H9 (cell line): Measurements from ENCODE around the gene CDADC1. TPM values are rescaled to one million over a fixed set of nuclear protein-coding genes. Genes with fewer than 3 reads are reported as not detected.

Experiments used
- DNase-seq: peaks from one replicate; pipeline ENCODE4 v3.0.0-alpha.2; 2017
- H2AFZ ChIP-seq: one replicate; pipeline ENCODE4 v1.6.1; 2013; ENCODE audit warnings: mild to moderate bottlenecking, low read length, control low read depth, moderate library complexity
- H2AK5ac ChIP-seq: 2 replicates; pipeline ENCODE4 v1.6.1; 2013; ENCODE audit warnings: low read length, control low read depth, mixed read lengths; ENCODE audit not compliant: insufficient read length
- H2BK120ac ChIP-seq: one replicate; pipeline ENCODE4 v1.6.1; 2013; ENCODE audit warnings: low read depth, mild to moderate bottlenecking, low read length, control low read depth, inconsistent platforms; ENCODE audit not compliant: poor library complexity, severe bottlenecking
- H2BK12ac ChIP-seq: 2 replicates; pipeline ENCODE4 v1.6.1; 2013; ENCODE audit warnings: low read length, control low read depth, mixed read lengths, low read depth; ENCODE audit not compliant: insufficient read length
- H2BK15ac ChIP-seq: 2 replicates; pipeline ENCODE4 v1.6.1; 2013; ENCODE audit warnings: low read depth, low read length, control low read depth
- H2BK20ac ChIP-seq: one replicate; pipeline ENCODE4 v1.6.1; 2013; ENCODE audit warnings: low read depth, mild to moderate bottlenecking, low read length, control low read depth, inconsistent platforms; ENCODE audit not compliant: poor library complexity, severe bottlenecking
- H2BK5ac ChIP-seq: 2 replicates; pipeline ENCODE4 v1.6.1; 2013; ENCODE audit warnings: low read length, control low read depth, mixed read lengths; ENCODE audit not compliant: insufficient read length
- H3K14ac ChIP-seq: 2 replicates; pipeline ENCODE4 v1.6.1; 2013; ENCODE audit warnings: low read length, control low read depth; ENCODE audit not compliant: insufficient read depth
- H3K18ac ChIP-seq: 2 replicates; pipeline ENCODE4 v1.6.1; 2013; ENCODE audit warnings: low read depth, mild to moderate bottlenecking, mixed read lengths, low read length, control low read depth; ENCODE audit not compliant: insufficient read length
- H3K23ac ChIP-seq: 2 replicates; pipeline ENCODE4 v1.6.1; 2013; ENCODE audit warnings: low read length, control low read depth, mixed read lengths, low read depth; ENCODE audit not compliant: insufficient read length
- H3K23me2 ChIP-seq: 2 replicates; pipeline ENCODE4 v1.6.1; 2013; ENCODE audit warnings: low read depth, mild to moderate bottlenecking, mixed read lengths, low read length, control low read depth; ENCODE audit not compliant: insufficient read length, poor library complexity, severe bottlenecking
- H3K27ac ChIP-seq: 2 replicates; pipeline ENCODE4 v1.5.1; 2013; ENCODE audit warnings: low read length, control low read depth, mixed read lengths, low read depth; ENCODE audit not compliant: insufficient read length
- H3K27me3 ChIP-seq: 2 replicates; pipeline ENCODE4 v1.6.1; 2013; ENCODE audit warnings: low read length, control low read depth, inconsistent platforms; ENCODE audit not compliant: insufficient read depth
- H3K4ac ChIP-seq: 2 replicates; pipeline ENCODE4 v1.6.1; 2013; ENCODE audit warnings: low read depth, mild to moderate bottlenecking, control low read depth, inconsistent platforms, low read length, moderate library complexity
- H3K4me1 ChIP-seq: 2 replicates; pipeline ENCODE4 v1.6.1; 2013; ENCODE audit warnings: low read length, control low read depth, inconsistent platforms; ENCODE audit not compliant: insufficient read depth
- H3K4me2 ChIP-seq: 2 replicates; pipeline ENCODE4 v1.6.1; 2013; ENCODE audit warnings: low read length, control low read depth, mixed read lengths; ENCODE audit not compliant: insufficient read length, insufficient read depth
- H3K56ac ChIP-seq: 2 replicates; pipeline ENCODE4 v1.6.1; 2013; ENCODE audit warnings: low read depth, mild to moderate bottlenecking, mixed read lengths, low read length, control low read depth; ENCODE audit not compliant: insufficient read length
- H3K79me1 ChIP-seq: 2 replicates; pipeline ENCODE4 v1.6.1; 2013; ENCODE audit warnings: low read depth, mild to moderate bottlenecking, moderate library complexity, low read length, control low read depth, inconsistent platforms; ENCODE audit not compliant: insufficient read depth, poor library complexity, severe bottlenecking
- H3K79me2 ChIP-seq: 2 replicates; pipeline ENCODE4 v1.6.1; 2013; ENCODE audit warnings: low read length, control low read depth, inconsistent platforms; ENCODE audit not compliant: insufficient read depth
- H3K9ac ChIP-seq: 2 replicates; pipeline ENCODE4 v1.6.1; 2013; ENCODE audit warnings: low read length, control low read depth, mixed read lengths; ENCODE audit not compliant: insufficient read length; ENCODE audit errors: extremely low read depth
- H3K9me3 ChIP-seq: one replicate; pipeline ENCODE4 v1.6.1; 2013; ENCODE audit warnings: low read depth, low read length, inconsistent platforms; ENCODE audit not compliant: control insufficient read depth
- H3T11ph ChIP-seq: one replicate; pipeline ENCODE4 v1.6.1; 2013; ENCODE audit warnings: mild to moderate bottlenecking, low read length, control low read depth, inconsistent platforms
- H4K20me1 ChIP-seq: one replicate; pipeline ENCODE4 v1.6.1; 2013; ENCODE audit not compliant: control insufficient read depth, insufficient read length, insufficient read depth
- H4K5ac ChIP-seq: 2 replicates; pipeline ENCODE4 v1.6.1; 2013; ENCODE audit warnings: low read depth, mild to moderate bottlenecking, mixed read lengths, low read length, control low read depth; ENCODE audit not compliant: insufficient read length
- H4K8ac ChIP-seq: replicated peaks from 2 replicates; pipeline ENCODE4 v1.6.1; 2013; ENCODE audit warnings: low read length, control low read depth, mixed read lengths, low read depth; ENCODE audit not compliant: insufficient read length
- H4K91ac ChIP-seq: 2 replicates; pipeline ENCODE4 v1.6.1; 2013; ENCODE audit warnings: low read depth, mild to moderate bottlenecking, moderate library complexity, mixed read lengths, low read length, control low read depth; ENCODE audit not compliant: insufficient read length
- H3K27ac Mint-ChIP-seq, 3 experiments: 2 replicates in 2 of 3; 3 replicates in 1 of 3; pipeline ENCODE4 v1.8.0; 2020 to 2021; ENCODE audit warnings: mixed read lengths in 3 of 3, mild to moderate bottlenecking in 1 of 3, moderate library complexity in 1 of 3
- H3K27me3 Mint-ChIP-seq: 2 replicates; pipeline ENCODE4 v1.8.0; 2021; ENCODE audit warnings: low read depth, mild to moderate bottlenecking, moderate library complexity, mixed read lengths
- H3K36me3 Mint-ChIP-seq, 3 experiments: 2 replicates in 2 of 3; 3 replicates in 1 of 3; pipeline ENCODE4 v1.8.0; 2020 to 2021; ENCODE audit warnings: low read depth in 3 of 3, mixed read lengths in 3 of 3; ENCODE audit not compliant: insufficient read depth in 1 of 3
- H3K4me1 Mint-ChIP-seq, 2 experiments: 2 replicates each; pipeline ENCODE4 v1.8.0; 2020; ENCODE audit warnings: mixed read lengths in 2 of 2
- H3K4me3 Mint-ChIP-seq, 2 experiments: 2 replicates in 1 of 2; 3 replicates in 1 of 2; pipeline ENCODE4 v1.8.0; 2020 to 2021; ENCODE audit warnings: mild to moderate bottlenecking in 2 of 2, mixed read lengths in 2 of 2, moderate library complexity in 1 of 2
- H3K9me3 Mint-ChIP-seq, 2 experiments: 2 replicates in 1 of 2; 3 replicates in 1 of 2; pipeline ENCODE4 v1.8.0; 2020; ENCODE audit warnings: mild to moderate bottlenecking in 2 of 2, mixed read lengths in 2 of 2, moderate library complexity in 1 of 2
- WGBS: extraction: QIAGEN DNeasy Blood & Tissue Kit; methylation state at CpG from one replicate; pipeline ENCODE4 v1.1.7; 2013; ENCODE audit warnings: missing lambda C conversion rate, low lambda C conversion rate, mixed read lengths; ENCODE audit not compliant: insufficient read length; ENCODE audit errors: extremely low coverage; 5-methylcytosine and 5-hydroxymethylcytosine counted together
- total RNA-seq: library from RNA; stranded (reverse); gene quantifications from 2 replicates; pipeline ENCODE4 v1.2.1, GENCODE V29; 2021
- TF ChIP-seq, protein P1 (sequence below): fragments of 200-600 bp; sonication (generic); conservative IDR thresholded peaks from 3 replicates; pipeline ENCODE4 v1.8.0; 2021; ENCODE audit warnings: antibody characterized with exemption, mild to moderate bottlenecking

CDADC1 gene
- total RNA-seq, 1 experiment from 2014 or later, result 4.9 TPM

DNA sequence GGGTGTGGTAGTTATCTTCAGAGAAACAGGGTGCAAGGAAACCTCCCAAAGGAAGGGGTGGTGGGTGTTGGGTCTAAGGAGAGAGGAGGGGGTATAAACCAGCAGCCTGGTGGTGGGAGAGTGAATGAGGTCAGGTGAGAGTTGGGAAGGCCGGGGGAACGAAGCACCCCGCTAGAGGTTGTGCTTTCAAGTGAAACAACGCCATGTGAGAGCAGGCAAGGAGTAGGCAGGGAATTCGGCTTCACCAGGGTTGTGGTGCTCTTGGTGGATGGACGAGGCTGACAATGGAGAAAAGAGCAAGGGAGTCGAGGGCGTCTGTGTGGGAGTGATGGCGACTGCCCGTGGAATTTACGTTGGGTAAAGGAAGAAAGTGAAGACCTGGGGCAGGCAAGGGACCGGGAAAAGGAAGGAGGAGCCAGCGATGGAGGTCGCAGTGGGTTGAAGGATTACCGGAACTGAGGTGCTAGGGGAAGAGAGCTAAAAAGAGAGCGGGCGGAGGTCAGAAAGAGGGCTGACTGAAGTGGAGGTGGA, 29.7 kb upstream of the CDADC1 start:
- Histone ChIP-seq H4K91ac (no peak overlapping the region), H3K23ac (no peak overlapping the region), H3K79me2 (no peaks in the 10 kb centered on the region), H2BK120ac (no peak overlapping the region), H2BK20ac (no peak overlapping the region), H3K4me2 (peak overlapping the region; percentile 97), H4K5ac (peak overlapping the region; percentile 56), H3T11ph (no peak overlapping the region), H2AFZ (no peak overlapping the region), H3K23me2 (peaks cover 13% of the 10 kb centered on the region), H2AK5ac (no peak overlapping the region), H4K20me1 (no peaks in the 10 kb centered on the region), H3K4ac (no peak overlapping the region), H3K18ac (no peak overlapping the region), H3K4me1 (no peaks in the 10 kb centered on the region; the same call in 1 of the 2 replicates), H3K27ac (no peak overlapping the region), H3K9ac (no peak overlapping the region), H3K27me3 (peaks cover 55% of the 10 kb centered on the region), H2BK15ac (no peak overlapping the region), H2BK12ac (no peak overlapping the region), H3K56ac (no peak overlapping the region), H3K79me1 (no peaks in the 10 kb centered on the region), H3K9me3 (no peaks in the 10 kb centered on the region), H3K14ac (no peak overlapping the region; the same call in 1 of the 2 replicates), H2BK5ac (no peak overlapping the region), H4K8ac (no peak overlapping the region)
- no CpG with 5 or more reads among the region's 17 CpGs for WGBS
- Mint-ChIP-seq H3K36me3 (peaks cover 0 to 5% (median 0%) of the 10 kb centered on the region in 3 experiments; a peak in 3 of 7 replicates), H3K4me1 (peaks cover 30 to 39% of the 10 kb centered on the region in 2 experiments), H3K27me3 (peaks cover 74% of the 10 kb centered on the region), H3K4me3 (peak overlapping the region; percentile 50 to 78), H3K9me3 (peaks cover 0 to 5% of the 10 kb centered on the region in 2 experiments; a peak in 2 of 5 replicates), H3K27ac (no peak overlapping the region; a peak in 1 of 7 replicates)
- TF ChIP-seq, protein P1, sequence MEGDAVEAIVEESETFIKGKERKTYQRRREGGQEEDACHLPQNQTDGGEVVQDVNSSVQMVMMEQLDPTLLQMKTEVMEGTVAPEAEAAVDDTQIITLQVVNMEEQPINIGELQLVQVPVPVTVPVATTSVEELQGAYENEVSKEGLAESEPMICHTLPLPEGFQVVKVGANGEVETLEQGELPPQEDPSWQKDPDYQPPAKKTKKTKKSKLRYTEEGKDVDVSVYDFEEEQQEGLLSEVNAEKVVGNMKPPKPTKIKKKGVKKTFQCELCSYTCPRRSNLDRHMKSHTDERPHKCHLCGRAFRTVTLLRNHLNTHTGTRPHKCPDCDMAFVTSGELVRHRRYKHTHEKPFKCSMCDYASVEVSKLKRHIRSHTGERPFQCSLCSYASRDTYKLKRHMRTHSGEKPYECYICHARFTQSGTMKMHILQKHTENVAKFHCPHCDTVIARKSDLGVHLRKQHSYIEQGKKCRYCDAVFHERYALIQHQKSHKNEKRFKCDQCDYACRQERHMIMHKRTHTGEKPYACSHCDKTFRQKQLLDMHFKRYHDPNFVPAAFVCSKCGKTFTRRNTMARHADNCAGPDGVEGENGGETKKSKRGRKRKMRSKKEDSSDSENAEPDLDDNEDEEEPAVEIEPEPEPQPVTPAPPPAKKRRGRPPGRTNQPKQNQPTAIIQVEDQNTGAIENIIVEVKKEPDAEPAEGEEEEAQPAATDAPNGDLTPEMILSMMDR, result no peak
- DNase-seq, result no peak
